Fibroblast of gingiva (primary cell): Measurements from ENCODE around the gene CAMSAP1.

Experiments
- DNase-seq: peaks from one replicate; pipeline ENCODE4 v3.0.0-alpha.2; 2011; ENCODE audit warnings: low read depth

The CAMSAP1 gene

GRCh38 chr9:135792268-135793128 lies 114.8 kb downstream of the CAMSAP1 start:
- DNase-seq, result no peak

GRCh38 chr9:135791431-135792267 lies 115.7 kb downstream of the CAMSAP1 start:
- no peak for DNase-seq

GRCh38 chr9:135790850-135791249 lies 116.5 kb downstream of the CAMSAP1 start:
- no peak for DNase-seq

- DNase-seq, result no peak
Observed at GRCh38 chr9:135790356-135790755, 117.0 kb downstream of the CAMSAP1 start.

GRCh38 chr9:135789838-135790291 lies 117.5 kb downstream of the CAMSAP1 start:
- DNase-seq, result no peak

GRCh38 chr9:135788576-135789300 lies 118.6 kb downstream of the CAMSAP1 start:
- DNase-seq, result no peak

GRCh38 chr9:135787776-135788575 lies 119.4 kb downstream of the CAMSAP1 start:
- no peak for DNase-seq

- no peak for DNase-seq
Observed at GRCh38 chr9:135787317-135787716, 120.0 kb downstream of the CAMSAP1 start.

- no peak for DNase-seq
Observed at GRCh38 chr9:135786146-135786690, 121.1 kb downstream of the CAMSAP1 start.

- DNase-seq, result no peak
Observed at GRCh38 chr9:135785013-135785575, 122.3 kb downstream of the CAMSAP1 start.

GRCh38 chr9:135783540-135784245 lies 123.7 kb downstream of the CAMSAP1 start:
- no peak for DNase-seq

GRCh38 chr9:135782946-135783345 lies 124.4 kb downstream of the CAMSAP1 start:
- DNase-seq, result no peak

- DNase-seq, result no peak
Observed at GRCh38 chr9:135780626-135781025, 126.7 kb downstream of the CAMSAP1 start.

GRCh38 chr9:135780086-135780485 lies 127.3 kb downstream of the CAMSAP1 start:
- DNase-seq, result no peak

GRCh38 chr9:135779571-135779970 lies 127.8 kb downstream of the CAMSAP1 start:
- DNase-seq, result no peak

- no peak for DNase-seq
Observed at GRCh38 chr9:135778421-135778820, 128.9 kb downstream of the CAMSAP1 start.

GRCh38 chr9:135777623-135778177 lies 129.6 kb downstream of the CAMSAP1 start:
- no peak for DNase-seq

- DNase-seq, result no peak
Observed at GRCh38 chr9:135776893-135777622, 130.3 kb downstream of the CAMSAP1 start.

GRCh38 chr9:135775911-135776310 lies 131.4 kb downstream of the CAMSAP1 start:
- DNase-seq, result no peak
